Smooth muscle cell (in vitro differentiated cells): ENCODE measurements around the gene ARSB. TPM values are rescaled to one million over a fixed set of nuclear protein-coding genes. Genes with fewer than 3 reads are reported as not detected.

Experiments
- DNase-seq: peaks from one replicate; lab custom pipeline; 2025; ENCODE audit not compliant: unreplicated experiment; lab: John Stamatoyannopoulos, UW
- H2AFZ ChIP-seq: fragments of 200-600 bp; sonication (generic); 2 replicates; pipeline ENCODE4 v1.6.0; 2016; ENCODE audit warnings: antibody characterized with exemption, low read depth, mild to moderate bottlenecking
- H3F3A ChIP-seq: fragments of 200-600 bp; sonication (generic); 2 replicates; pipeline ENCODE4 v1.6.0; 2017; ENCODE audit warnings: antibody characterized with exemption, low read depth
- H3K27ac ChIP-seq: fragments of 200-600 bp; sonication (generic); 2 replicates; pipeline ENCODE4 v1.5.1; 2016; ENCODE audit warnings: low read depth, mild to moderate bottlenecking
- H3K27me3 ChIP-seq: fragments of 200-600 bp; sonication (generic); 2 replicates; pipeline ENCODE4 v1.6.1; 2016; ENCODE audit warnings: low read depth, mild to moderate bottlenecking
- H3K36me3 ChIP-seq: fragments of 200-600 bp; sonication (generic); 2 replicates; pipeline ENCODE4 v1.5.1; 2016; ENCODE audit warnings: low read depth
- H3K4me1 ChIP-seq: fragments of 200-600 bp; sonication (generic); 2 replicates; pipeline ENCODE4 v1.5.1; 2016; ENCODE audit warnings: low read depth
- H3K4me2 ChIP-seq: fragments of 200-600 bp; sonication (generic); 2 replicates; pipeline ENCODE4 v1.6.0; 2016; ENCODE audit warnings: mild to moderate bottlenecking
- H3K4me3 ChIP-seq: fragments of 200-600 bp; sonication (generic); 2 replicates; pipeline ENCODE4 v1.5.1; 2016; ENCODE audit warnings: mild to moderate bottlenecking
- H3K79me2 ChIP-seq: fragments of 200-600 bp; sonication (generic); 2 replicates; pipeline ENCODE4 v1.6.0; 2016; ENCODE audit warnings: low read depth, mild to moderate bottlenecking
- H3K9ac ChIP-seq: fragments of 200-600 bp; sonication (generic); 2 replicates; pipeline ENCODE4 v1.6.0; 2016; ENCODE audit warnings: low read depth
- H3K9me3 ChIP-seq: fragments of 200-600 bp; sonication (generic); replicated peaks from 2 replicates; pipeline ENCODE4 v1.5.1; 2016; ENCODE audit warnings: low read depth
- H4K20me1 ChIP-seq: fragments of 200-600 bp; sonication (generic); 2 replicates; pipeline ENCODE4 v1.6.0; 2016; ENCODE audit warnings: low read depth
- CTCF ChIP-seq: fragments of 200-600 bp; sonication (generic); IDR thresholded peaks from 2 replicates; pipeline ENCODE4 v1.5.1; 2017; ENCODE audit warnings: borderline replicate concordance, mild to moderate bottlenecking, antibody characterized with exemption; ENCODE audit not compliant: insufficient read depth, poor library complexity, severe bottlenecking
- WGBS: methylation state at CpG from one replicate; pipeline ENCODE4 v1.1.7; 2016; ENCODE audit warnings: low lambda C conversion rate; 5-methylcytosine and 5-hydroxymethylcytosine counted together
- polyA plus RNA-seq: library from polyadenylated mRNA; unstranded; fragments of >200 nt; fragmentation: Nextera tagmentation; extraction: Ambion mirVana; gene quantifications from 2 replicates; pipeline ENCODE4 v1.2.1, GENCODE V29; 2016
- total RNA-seq: library from RNA; depleted of rRNA; stranded (reverse); fragments of >200 nt; gene quantifications from 2 replicates; pipeline ENCODE4 v1.2.3, GENCODE V29; 2014

The ARSB gene
- total and polyA plus RNA-seq, 2 experiments from 2014 or later: 17.5 to 23.2 TPM

- Histone ChIP-seq H3K36me3 (no peaks in the 10 kb centered on the region), H3K4me1 (no peaks in the 10 kb centered on the region), H3K4me3 (no peak overlapping the region), H3K27ac (no peak overlapping the region), H3K4me2 (no peak overlapping the region), H4K20me1 (no peaks in the 10 kb centered on the region), H3K27me3 (no peaks in the 10 kb centered on the region), H3F3A (peaks cover 5% of the 10 kb centered on the region), H2AFZ (no peak overlapping the region), H3K9me3 (no peaks in the 10 kb centered on the region), H3K9ac (no peak overlapping the region), H3K79me2 (no peaks in the 10 kb centered on the region)
- no peak for TF ChIP-seq CTCF
- 94% methylated on average over 4 of the region's 4 CpGs for WGBS
- DNase-seq: no peak
These were observed 157.4 kb downstream of the ARSB start for GRCh38 chr5:78827725-78828124.

- no peak for DNase-seq
- Histone ChIP-seq H3K27ac (no peak overlapping the region), H4K20me1 (no peaks in the 10 kb centered on the region), H3K4me1 (no peaks in the 10 kb centered on the region), H3K27me3 (no peaks in the 10 kb centered on the region), H3K36me3 (no peaks in the 10 kb centered on the region), H3K4me3 (no peak overlapping the region), H3K9ac (no peak overlapping the region), H3K4me2 (peak overlapping the region; percentile 32), H2AFZ (no peak overlapping the region), H3K79me2 (no peaks in the 10 kb centered on the region), H3F3A (peaks cover 5% of the 10 kb centered on the region), H3K9me3 (no peaks in the 10 kb centered on the region)
- WGBS: 45% methylated on average over 2 of the region's 2 CpGs
- TF ChIP-seq CTCF: no peak
These were observed 160.3 kb downstream of the ARSB start for GRCh38 chr5:78824831-78825281.

DNA sequence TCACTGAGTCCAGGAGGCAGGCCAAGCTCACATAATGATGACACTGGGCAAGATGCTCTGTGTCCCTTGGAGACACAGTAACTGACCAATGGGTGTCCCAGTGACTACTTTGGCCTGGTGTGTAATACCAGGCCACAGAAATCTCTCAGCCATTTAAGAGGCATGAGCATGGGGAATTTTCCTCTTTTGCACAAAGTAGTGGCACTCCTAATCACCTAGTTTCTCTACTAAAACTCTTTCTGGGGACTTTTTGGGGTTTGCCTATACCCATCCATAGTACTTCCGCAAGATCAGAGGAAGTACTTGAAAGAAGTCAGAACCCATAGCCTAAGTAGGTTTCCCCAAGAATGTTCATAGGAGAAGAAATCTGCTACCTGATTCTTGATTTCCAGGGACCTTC, 161.9 kb downstream of the ARSB start:
- no peak for TF ChIP-seq CTCF

GRCh38 chr5:78821536-78822021, 163.5 kb downstream of the ARSB start:
- Histone ChIP-seq H2AFZ (no peak overlapping the region), H3K27me3 (no peaks in the 10 kb centered on the region), H3K9ac (no peak overlapping the region), H3F3A (peaks cover 5% of the 10 kb centered on the region), H3K79me2 (no peaks in the 10 kb centered on the region), H3K9me3 (no peaks in the 10 kb centered on the region), H3K4me1 (no peaks in the 10 kb centered on the region), H4K20me1 (no peaks in the 10 kb centered on the region), H3K4me2 (no peak overlapping the region), H3K4me3 (no peak overlapping the region), H3K27ac (no peak overlapping the region), H3K36me3 (no peaks in the 10 kb centered on the region)
- no peak for TF ChIP-seq CTCF
- 89% methylated on average over 2 of the region's 2 CpGs for WGBS
- no peak for DNase-seq

More for the DNA sequence above, 161.9 kb downstream of the ARSB start:
- no peaks in the 10 kb centered on the region for H3K27me3 ChIP-seq
- DNase-seq: no peak
- H2AFZ ChIP-seq: no peak overlapping the region
- H3K27ac ChIP-seq: no peak overlapping the region
- H3F3A ChIP-seq: peaks cover 5% of the 10 kb centered on the region
- no peaks in the 10 kb centered on the region for H4K20me1 ChIP-seq
- H3K79me2 ChIP-seq: no peaks in the 10 kb centered on the region
- H3K4me2 ChIP-seq: no peak overlapping the region
- WGBS: 97% methylated on average over 1 of the region's 1 CpG
- H3K9ac ChIP-seq: no peak overlapping the region
- H3K4me3 ChIP-seq: no peak overlapping the region
- H3K36me3 ChIP-seq: no peaks in the 10 kb centered on the region
- no peaks in the 10 kb centered on the region for H3K9me3 ChIP-seq
- no peaks in the 10 kb centered on the region for H3K4me1 ChIP-seq
